GM21447 (cell line): ENCODE results near the gene CEP128.
"Not testable (repeated sequence)": the region's sequence is repeated elsewhere in the genome, so short reads cannot be mapped to it uniquely, and the experiment has no call there.

ENCODE experiments used
- ATAC-seq: cut with Tn5 transposase; IDR thresholded peaks from one replicate; pipeline ENCODE4 v1.9.1; 2021; ENCODE audit not compliant: unreplicated experiment

CEP128 gene

GRCh38 chr14:80954687-80955299 lies 13.3 kb upstream of the CEP128 start:
- no peak for ATAC-seq

DNA sequence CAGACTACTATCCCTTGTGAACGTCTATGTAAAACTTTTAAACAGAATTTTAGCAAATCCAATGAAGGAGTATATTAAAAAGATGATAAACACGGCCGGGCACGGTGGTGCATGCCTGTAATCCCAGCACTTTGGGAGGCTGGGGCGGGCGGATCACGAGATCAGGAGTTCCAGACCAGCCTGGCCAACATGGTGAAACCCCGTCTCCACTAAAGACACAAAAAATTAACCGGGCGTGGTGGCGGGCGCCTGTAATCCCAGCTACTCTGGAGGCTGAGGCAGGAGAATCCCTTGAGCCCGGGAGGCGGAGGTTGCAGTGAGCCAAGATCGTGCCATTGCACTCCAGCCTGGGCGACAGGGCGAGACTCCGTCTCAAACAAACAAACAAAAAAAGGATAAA lies 11.7 kb upstream of the CEP128 start:
- ATAC-seq: not testable (repeated sequence)

DNA sequence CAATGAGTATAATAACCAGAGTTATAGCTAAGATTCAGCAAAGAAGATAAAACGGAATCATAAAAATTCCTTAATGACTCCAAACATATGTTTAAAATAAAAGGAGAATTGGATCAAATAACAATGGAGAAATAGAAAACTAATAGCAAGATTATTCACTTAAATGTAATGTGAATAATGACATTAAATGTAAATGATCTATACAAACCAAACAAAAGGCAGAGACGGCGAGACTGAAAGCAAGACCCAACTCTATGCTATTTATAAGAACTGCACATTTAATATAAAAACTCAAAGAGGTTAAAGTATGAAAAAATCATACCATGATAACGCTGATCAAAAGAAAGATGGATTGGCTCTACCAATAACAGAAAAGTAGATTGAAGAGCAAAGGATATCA lies 10.0 kb upstream of the CEP128 start:
- no peak for ATAC-seq

DNA sequence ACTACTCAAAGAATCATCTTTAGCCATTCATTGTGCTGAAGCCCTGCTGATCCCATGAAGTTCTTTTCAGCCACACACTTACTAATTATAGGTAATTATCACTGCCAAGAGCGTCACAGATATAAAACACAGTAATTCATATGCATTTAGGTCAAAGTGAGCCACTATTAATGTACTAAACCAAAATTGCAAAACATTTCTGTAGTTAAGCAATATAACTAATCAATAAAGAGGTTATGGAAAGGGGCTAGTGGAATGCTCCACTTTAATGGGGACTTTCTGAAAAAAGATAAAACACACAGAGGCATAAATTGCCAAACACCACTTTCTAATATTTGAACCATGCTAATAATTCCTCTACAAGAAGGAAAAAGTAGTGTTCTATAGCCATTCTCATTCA lies 6.8 kb upstream of the CEP128 start:
- ATAC-seq: no peak

DNA sequence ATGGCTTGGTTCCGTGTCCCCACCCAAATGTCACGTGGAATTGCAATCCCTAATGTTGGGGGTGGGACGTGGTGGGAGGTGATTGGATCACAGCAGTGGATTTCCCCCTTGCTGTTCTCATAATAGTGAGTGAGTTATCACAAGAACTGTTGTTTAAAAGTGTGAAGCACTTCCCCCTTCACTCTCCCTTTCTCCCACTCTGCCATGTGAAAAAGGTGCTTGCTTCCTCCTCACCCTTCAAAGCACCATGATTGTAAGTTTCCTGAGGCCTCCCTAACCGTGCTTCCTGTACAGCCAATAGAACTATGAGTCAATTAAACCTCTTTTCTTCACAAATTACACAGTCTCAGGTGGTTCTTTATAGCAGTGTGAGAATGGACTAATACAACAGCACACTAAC lies 5.3 kb upstream of the CEP128 start:
- no peak for ATAC-seq

- ATAC-seq: no peak
Measured at GRCh38 chr14:80946187-80946586, 4.6 kb upstream of the CEP128 start.

DNA sequence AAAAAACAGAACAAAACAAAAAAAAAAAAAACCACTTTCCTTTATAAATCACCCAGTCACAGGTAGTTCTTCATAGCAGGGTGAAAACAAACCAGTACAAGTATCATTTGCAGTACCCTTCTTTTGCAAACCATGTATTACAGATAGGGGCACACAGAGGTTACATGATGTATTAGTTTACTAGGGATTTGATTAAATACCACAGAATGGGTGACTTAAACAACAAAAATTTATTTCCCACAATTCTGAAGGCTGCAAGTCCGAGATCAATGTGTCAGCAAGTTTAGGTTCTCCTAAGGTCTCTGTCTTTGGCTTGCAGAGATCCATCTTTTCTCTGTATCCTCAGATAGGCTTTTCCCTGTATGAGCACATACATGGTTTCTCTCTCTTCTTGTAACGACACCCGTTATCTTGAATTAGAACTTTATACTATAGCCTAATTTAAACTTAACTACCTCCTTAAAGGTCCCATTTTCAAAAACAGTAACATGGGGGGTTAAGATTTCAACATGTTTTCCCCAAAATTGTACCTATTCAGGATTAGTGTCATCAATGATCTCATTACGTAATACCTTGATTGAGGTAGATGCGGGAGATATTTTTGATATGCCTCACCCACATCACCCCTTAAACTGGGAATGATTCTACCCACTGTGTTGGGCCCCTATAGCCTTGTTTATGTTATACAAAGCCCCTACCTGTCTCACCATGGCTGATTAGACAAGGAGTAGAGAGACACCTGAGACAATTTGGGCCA lies 3.5 kb upstream of the CEP128 start:
- no peak for ATAC-seq

- ATAC-seq: peak; percentile 10
Measured at GRCh38 chr14:80942191-80942600, 658 bp upstream of the CEP128 start.

- no peak for ATAC-seq
Measured at GRCh38 chr14:80940146-80940545, 1.4 kb downstream of the CEP128 start.

- ATAC-seq: no peak
Measured at GRCh38 chr14:80933686-80934085, 7.9 kb downstream of the CEP128 start.

GRCh38 chr14:80933282-80933681 lies 8.3 kb downstream of the CEP128 start:
- ATAC-seq: no peak

GRCh38 chr14:80930836-80931389 lies 10.6 kb downstream of the CEP128 start:
- peak; percentile 99 for ATAC-seq

GRCh38 chr14:80930095-80930494 lies 11.4 kb downstream of the CEP128 start:
- ATAC-seq: no peak

- ATAC-seq: no peak
Measured at GRCh38 chr14:80927083-80927989, 14.2 kb downstream of the CEP128 start.

DNA sequence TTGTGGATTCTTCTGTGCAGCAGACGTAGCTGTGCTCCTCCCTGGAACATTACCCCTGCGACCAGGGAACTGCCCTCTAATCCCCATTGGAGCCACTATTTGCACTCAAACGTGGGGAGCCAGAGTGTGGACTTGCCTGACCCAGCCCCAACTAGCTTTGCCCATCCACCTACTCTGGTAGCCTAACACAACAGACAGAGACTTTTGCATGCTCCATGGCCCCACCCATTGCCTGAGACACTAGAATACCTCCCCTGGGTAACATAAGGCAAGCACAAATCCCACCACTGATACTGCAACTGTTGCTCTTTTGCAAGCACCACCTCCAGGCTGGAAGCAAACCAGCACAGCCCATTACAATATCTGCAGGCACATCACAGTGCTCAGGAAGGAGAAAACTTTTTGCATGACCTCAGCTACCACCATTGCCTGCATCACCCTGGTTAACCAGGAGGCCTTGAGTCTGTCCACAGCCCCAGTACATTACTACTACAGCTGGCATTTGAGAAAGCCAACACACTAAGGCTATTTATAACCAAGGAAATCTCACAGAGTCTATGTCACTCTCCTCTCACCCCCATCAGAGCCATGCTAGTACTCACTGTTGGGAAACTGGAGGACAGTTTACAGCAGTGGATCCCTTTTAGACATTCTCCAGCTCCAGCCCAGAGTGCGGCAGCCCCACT lies 15.0 kb downstream of the CEP128 start:
- ATAC-seq: no peak

GRCh38 chr14:80924365-80925103 lies 17.0 kb downstream of the CEP128 start:
- no peak for ATAC-seq

GRCh38 chr14:80923368-80923767 lies 18.2 kb downstream of the CEP128 start:
- ATAC-seq: no peak

- ATAC-seq: no peak
Measured at GRCh38 chr14:80919622-80920021, 21.9 kb downstream of the CEP128 start.

DNA sequence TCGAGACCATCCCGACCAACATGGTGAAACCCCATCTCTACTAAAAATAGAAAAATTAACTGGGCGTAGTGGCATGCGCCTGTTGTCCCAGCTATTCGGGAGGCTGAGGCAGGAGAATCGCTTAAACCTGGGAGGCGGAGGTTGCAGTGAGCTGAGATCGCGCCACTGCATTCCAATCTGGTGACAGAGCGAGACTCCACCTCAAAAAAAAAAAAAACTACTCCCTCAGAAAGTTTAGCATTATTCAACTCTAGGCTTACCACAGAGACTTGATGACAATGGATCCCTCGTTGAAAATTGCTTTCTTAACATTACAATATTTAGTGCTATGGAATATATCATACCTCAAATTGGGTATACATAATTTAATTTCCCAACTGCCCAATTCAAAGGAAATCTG lies 29.5 kb downstream of the CEP128 start:
- not testable (repeated sequence) for ATAC-seq

DNA sequence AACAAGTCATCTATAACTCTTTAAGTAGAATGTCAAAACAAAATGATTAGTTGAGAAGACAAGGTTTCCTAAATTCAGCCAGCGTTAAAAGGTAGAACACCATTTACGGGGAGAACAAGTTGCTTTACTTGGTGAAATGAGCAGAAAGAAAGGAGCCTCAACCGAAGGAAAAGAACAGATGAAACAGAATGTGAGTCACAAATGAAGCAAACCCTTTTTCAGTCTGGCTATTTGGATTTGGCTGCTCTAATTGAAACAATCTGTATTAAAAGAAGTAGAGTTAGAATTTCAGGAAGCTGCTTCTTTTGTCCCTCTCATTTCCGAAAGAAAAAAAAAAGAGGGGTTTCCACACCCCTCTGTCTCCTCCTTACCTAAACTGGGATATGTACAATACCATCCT lies 34.6 kb downstream of the CEP128 start:
- ATAC-seq: no peak
